Transverse colon (tissue), 4 donors: ENCODE results near the gene SYMPK. TPM values are rescaled to one million over a fixed set of nuclear protein-coding genes. Genes with fewer than 3 reads are reported as not detected.

Experiments used
- DNase-seq: peaks from one replicate; pipeline ENCODE4 v3.0.0-alpha.2; 2019
- H3K27ac ChIP-seq, 4 donors: fragments of 200-600 bp; sonication (generic); 2 replicates each; pipeline ENCODE4 v1.5.1; 2016 to 2018; ENCODE audit warnings: inconsistent platforms in 4 of 4
- H3K27me3 ChIP-seq: fragments of 200-600 bp; sonication (generic); 2 replicates; pipeline ENCODE4 v1.5.1; 2017; ENCODE audit warnings: inconsistent platforms
- H3K36me3 ChIP-seq, 4 donors: fragments of 200-600 bp; sonication (generic); 2 replicates each; pipeline ENCODE4 v1.5.1; 2017 to 2019; ENCODE audit warnings: inconsistent platforms in 4 of 4
- H3K4me1 ChIP-seq, 4 donors: fragments of 200-600 bp; sonication (generic); 2 replicates each; pipeline ENCODE4 v1.5.1; 2017 to 2020; ENCODE audit warnings: inconsistent platforms in 4 of 4
- H3K4me3 ChIP-seq, 4 donors: fragments of 200-600 bp; sonication (generic); 1 replicate in 1 of 4; 2 replicates in 3 of 4; pipeline versions ENCODE4 v1.5.1 to v1.6.1; 2017 to 2019; ENCODE audit warnings: inconsistent platforms in 4 of 4
- H3K9me3 ChIP-seq, 2 donors: fragments of 200-600 bp; sonication (generic); 2 replicates each; pipeline ENCODE4 v1.5.1; 2017 to 2019; ENCODE audit warnings: inconsistent platforms in 2 of 2
- EP300 ChIP-seq: sonication (generic); formaldehyde crosslinking; IDR thresholded peaks from one replicate; pipeline ENCODE4 v1.6.1; 2017; ENCODE audit warnings: antibody characterized with exemption, low read depth
- POLR2A ChIP-seq: fragments of 450-650 bp; IDR thresholded peaks from one replicate; pipeline ENCODE4 v1.6.1; 2016; ENCODE audit warnings: antibody characterized with exemption, mild to moderate bottlenecking, moderate library complexity
- POLR2AphosphoS5 ChIP-seq, 3 donors: sonication (generic); formaldehyde crosslinking; IDR thresholded peaks; one replicate each; pipeline ENCODE4 v1.6.1; 2016; ENCODE audit warnings: antibody characterized with exemption in 3 of 3
- WGBS, 2 donors: methylation state at CpG; one replicate each; pipeline ENCODE4 v1.1.5; 2018; ENCODE audit warnings: low coverage in 1 of 2; 5-methylcytosine and 5-hydroxymethylcytosine counted together
- in situ Hi-C, 4 donors: fragments of 200-750 bp; cut with MboI; loops; one replicate each; pipeline versions ENCODE4 v1.15.0 to v1.15.1; 2017; ENCODE audit warnings: low sequenced_read_pairs in 3 of 4, low pct_ligation_motif_present in 1 of 4, low pct_unique_long_range_greater_than_20kb in 1 of 4
- intact Hi-C: fragments of 100-400 bp; cut with DNase I; formaldehyde crosslinking; loops from one replicate; pipeline ENCODE4 v1.15.1; 2023; ENCODE audit warnings: low total_unique reads
- total RNA-seq, 4 donors: library from RNA; depleted of rRNA; stranded (reverse); fragments of >200 nt; gene quantifications; one replicate each; pipeline ENCODE4 v1.1.0, GENCODE V29; 2016
- TF ChIP-seq, protein P1 (sequence below), 5 experiments: fragments of 200-600 bp in 3 of 5; fragments of 450-650 bp in 2 of 5; sonication (generic) in 3 of 5; IDR thresholded peaks; 1 replicate in 2 of 5; 2 replicates in 3 of 5; pipeline ENCODE4 v1.5.1; 2016 to 2017; ENCODE audit warnings: antibody characterized with exemption in 5 of 5, inconsistent platforms in 3 of 5, mild to moderate bottlenecking in 2 of 5, moderate library complexity in 1 of 5

Gene SYMPK
- total RNA-seq, 4 donors from 2014 or later, result 35.2 to 189 (median 81.9) TPM

DNA sequence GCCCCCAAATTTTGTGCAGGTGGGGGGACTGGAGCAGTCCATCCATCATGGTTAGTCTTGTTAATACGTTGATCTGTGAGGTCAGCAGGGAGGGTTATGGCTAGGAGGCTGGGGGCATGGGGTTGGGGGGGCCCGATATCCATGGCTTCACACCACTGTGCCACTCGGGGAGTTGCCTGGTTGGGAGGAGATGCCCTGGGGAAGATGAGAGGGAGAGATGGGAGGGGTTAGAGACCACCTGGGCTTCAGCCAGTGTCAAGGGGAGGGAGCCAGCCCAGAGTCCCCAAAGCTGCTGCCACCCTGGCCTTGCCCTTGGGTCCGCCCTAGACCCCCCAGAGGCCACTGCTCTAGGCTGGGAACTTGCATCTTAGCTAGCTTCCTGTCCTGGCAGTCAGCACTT lies 78.9 kb downstream of the SYMPK start:
- WGBS, 2 donors, result 80% methylated on average over 4 of the region's 4 CpGs; no CpG with 5 or more reads in 1 of the 2 donors
- in situ Hi-C loops (no loop called here), intact Hi-C loops (no loop called here)
- peaks cover 0 to 13% (median 4%) of the 10 kb centered on the region in 4 donors for H3K36me3 ChIP-seq
- H3K4me3 ChIP-seq, result no peak overlapping the region
- peaks cover 7 to 47% (median 41%) of the 10 kb centered on the region in 4 donors for H3K4me1 ChIP-seq
- H3K9me3 ChIP-seq, result no peaks in the 10 kb centered on the region
- no peak for DNase-seq
- TF ChIP-seq, protein P1, sequence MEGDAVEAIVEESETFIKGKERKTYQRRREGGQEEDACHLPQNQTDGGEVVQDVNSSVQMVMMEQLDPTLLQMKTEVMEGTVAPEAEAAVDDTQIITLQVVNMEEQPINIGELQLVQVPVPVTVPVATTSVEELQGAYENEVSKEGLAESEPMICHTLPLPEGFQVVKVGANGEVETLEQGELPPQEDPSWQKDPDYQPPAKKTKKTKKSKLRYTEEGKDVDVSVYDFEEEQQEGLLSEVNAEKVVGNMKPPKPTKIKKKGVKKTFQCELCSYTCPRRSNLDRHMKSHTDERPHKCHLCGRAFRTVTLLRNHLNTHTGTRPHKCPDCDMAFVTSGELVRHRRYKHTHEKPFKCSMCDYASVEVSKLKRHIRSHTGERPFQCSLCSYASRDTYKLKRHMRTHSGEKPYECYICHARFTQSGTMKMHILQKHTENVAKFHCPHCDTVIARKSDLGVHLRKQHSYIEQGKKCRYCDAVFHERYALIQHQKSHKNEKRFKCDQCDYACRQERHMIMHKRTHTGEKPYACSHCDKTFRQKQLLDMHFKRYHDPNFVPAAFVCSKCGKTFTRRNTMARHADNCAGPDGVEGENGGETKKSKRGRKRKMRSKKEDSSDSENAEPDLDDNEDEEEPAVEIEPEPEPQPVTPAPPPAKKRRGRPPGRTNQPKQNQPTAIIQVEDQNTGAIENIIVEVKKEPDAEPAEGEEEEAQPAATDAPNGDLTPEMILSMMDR (IDR thresholded peaks at IDR 0.05), result no peak
- TF ChIP-seq POLR2AphosphoS5 (IDR thresholded peaks at IDR 0.05) (no peak), POLR2A (no peak), EP300 (no peak)
- no peaks in the 10 kb centered on the region for H3K27me3 ChIP-seq
- peak overlapping the region; percentile 81 to 97 (median 88) for H3K27ac ChIP-seq

DNA sequence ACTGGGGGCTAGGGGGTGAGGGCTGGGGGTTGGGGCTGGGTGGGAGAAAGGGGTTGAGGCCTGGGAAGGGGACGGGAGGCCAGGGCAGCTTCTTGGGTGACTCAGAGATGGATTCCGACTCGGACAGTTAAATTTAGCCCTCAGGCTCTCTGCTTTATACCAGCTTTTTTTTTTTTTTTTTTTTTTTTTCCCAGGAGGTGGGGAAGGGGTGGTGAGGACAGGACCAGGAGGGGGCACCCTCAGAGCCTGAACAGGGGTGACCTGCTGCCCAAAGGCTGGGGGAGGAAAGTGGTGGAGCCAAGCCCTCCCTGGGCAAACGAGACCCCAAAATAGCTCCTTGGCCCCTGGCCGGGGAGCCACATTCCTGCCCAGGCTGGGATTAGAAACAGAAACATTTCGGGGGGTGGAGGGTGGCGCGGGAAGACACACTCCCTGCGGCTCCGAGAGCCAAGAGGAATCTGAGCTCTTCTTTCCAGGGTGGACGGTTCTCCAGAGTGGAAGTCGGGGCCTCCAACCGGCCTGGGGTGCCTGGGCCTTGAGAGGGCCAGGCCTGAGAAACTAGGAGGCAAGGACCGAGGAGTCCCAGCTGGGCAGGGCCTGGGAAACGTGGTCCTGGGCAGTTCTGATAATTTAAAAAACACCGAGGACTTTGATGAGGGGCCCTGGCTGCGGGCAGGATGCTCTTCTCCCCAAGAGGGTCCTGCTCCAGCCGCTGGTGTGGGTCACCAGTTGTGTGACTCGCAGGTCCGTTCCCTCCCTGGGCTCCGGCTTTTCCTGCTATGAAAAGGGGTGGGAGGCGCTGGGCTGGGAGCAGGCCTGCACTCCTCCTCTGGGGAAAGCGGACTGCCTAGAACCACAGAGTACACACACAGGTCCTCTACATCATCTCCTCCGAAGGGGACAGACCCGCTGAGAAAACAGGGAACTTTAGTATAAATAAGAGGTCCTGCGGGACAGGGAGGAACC lies 79.8 kb downstream of the SYMPK start:
- no peaks in the 10 kb centered on the region for H3K9me3 ChIP-seq

DNA sequence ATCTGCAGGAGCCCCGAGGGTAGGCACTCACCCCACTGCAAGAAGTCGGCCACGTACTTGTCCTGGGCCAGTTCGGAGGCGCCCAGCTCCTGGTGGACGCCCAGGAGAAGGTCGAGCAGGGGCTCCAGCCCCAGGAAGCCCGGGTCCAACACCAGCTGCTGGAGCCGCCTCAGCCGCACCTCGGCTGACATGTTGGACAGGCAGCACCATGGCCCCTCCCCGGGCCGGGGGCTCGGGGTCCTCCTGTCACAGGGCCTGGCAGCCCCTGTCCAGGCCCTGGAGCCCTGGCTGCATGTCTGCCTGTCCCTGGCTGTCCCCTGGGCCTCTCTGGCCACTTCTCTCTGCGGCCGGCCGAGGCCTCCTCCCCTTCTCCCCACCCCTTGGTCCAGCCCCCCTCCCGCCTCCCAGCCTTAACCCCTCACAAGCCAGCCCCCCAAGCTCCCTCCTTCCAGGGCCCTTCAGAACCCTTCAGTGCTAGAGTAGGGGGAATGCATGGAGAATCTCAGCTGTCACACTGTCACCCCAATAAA lies 80.7 kb downstream of the SYMPK start, which contains the start of gene DMPK:
Gene DMPK, minus strand, starts transcription at position 329 of the 530 bp plus-strand sequence. Its CDS starts 138 bp downstream, at position 191.
- intact Hi-C loops (no loop called here), in situ Hi-C loops (no loop called here)
- Histone ChIP-seq H3K36me3 (peaks cover 0 to 12% (median 4%) of the 10 kb centered on the region in 4 donors), H3K27me3 (no peaks in the 10 kb centered on the region), H3K9me3 (no peaks in the 10 kb centered on the region), H3K27ac (peak within 1 kb of the TSS; percentile 81 to 97 (median 88)), H3K4me1 (peaks cover 12 to 55% (median 49%) of the 10 kb centered on the region in 4 donors), H3K4me3 (peak within 1 kb of the TSS; percentile 38 to 56 (median 48))
- peak in 2 of 3 donors; percentile 27 to 36 for TF ChIP-seq POLR2AphosphoS5 (IDR thresholded peaks at IDR 0.05)
- TF ChIP-seq, protein P1 (IDR thresholded peaks at IDR 0.05), result no peak
- 10 to 34% methylated on average over 2 to 6 of the region's 18 CpGs for WGBS, 2 donors
- no peak for DNase-seq

More for the DNA sequence above, 79.8 kb downstream of the SYMPK start:
- TF ChIP-seq POLR2A (peak; percentile 26), POLR2AphosphoS5 (IDR thresholded peaks at IDR 0.05) (peak; percentile 23 to 64 (median 57)), EP300 (no peak)
- TF ChIP-seq, protein P1 (IDR thresholded peaks at IDR 0.05), result no peak
- intact Hi-C loops (no loop called here), in situ Hi-C loops (no loop called here)
- Histone ChIP-seq H3K36me3 (peaks cover 0 to 13% (median 4%) of the 10 kb centered on the region in 4 donors), H3K27ac (peak overlapping the region; percentile 81 to 97 (median 88)), H3K4me1 (peaks cover 12 to 55% (median 49%) of the 10 kb centered on the region in 4 donors), H3K27me3 (no peaks in the 10 kb centered on the region), H3K4me3 (peak overlapping the region in 3 of 4 donors; percentile 38 to 53 (median 42))
- peak; percentile 52 for DNase-seq
- WGBS, 2 donors, result 40 to 73% methylated on average over 4 to 26 of the region's 26 CpGs
